ENCODE data around the gene DLG2. TPM values are rescaled to one million over a fixed set of nuclear protein-coding genes. Genes with fewer than 3 reads are reported as not detected.

Gene DLG2
- polyA plus RNA-seq, 1 donor, result 8.1 TPM

DNA sequence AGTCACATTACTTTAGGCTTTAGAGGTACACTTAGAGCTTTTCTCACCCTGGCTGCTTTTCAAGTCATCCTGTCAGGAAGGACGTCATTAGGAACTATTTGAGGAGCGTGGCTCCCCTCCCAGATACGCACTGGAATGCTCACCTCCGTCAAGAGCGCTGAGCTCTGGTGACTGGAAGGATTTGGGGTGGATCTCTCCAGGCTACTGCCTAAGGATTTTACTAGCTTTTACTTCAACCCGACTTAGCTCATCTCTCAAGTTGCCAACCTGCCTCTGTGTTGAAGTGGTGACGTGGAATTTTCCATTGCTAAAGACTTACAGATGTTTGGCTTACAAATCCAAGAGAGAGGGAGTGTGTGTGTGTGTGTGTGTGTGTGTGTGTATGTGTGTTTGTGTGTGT lies 1985.6 kb downstream of the DLG2 start:
- DNase-seq, result no peak
- H3K27ac ChIP-seq (ENCODE audit: low read length), result no peak overlapping the region
- WGBS (ENCODE audit: insufficient coverage, low lambda C conversion rate), result no CpG with 5 or more reads among the region's 7 CpGs
- no peaks in the 10 kb centered on the region for H3K9me3 ChIP-seq (ENCODE audit: control insufficient read depth, low read depth, low read length)
- no peaks in the 10 kb centered on the region for H3K36me3 ChIP-seq (ENCODE audit: control insufficient read depth, insufficient read depth, low read length)
- no peak overlapping the region for H3K4me3 ChIP-seq (ENCODE audit: low read length)
- no peaks in the 10 kb centered on the region for H3K27me3 ChIP-seq (ENCODE audit: control insufficient read depth, insufficient read depth, low read length)
- H3K4me1 ChIP-seq (ENCODE audit: control insufficient read depth, insufficient read depth, low read length), result no peaks in the 10 kb centered on the region

DNA sequence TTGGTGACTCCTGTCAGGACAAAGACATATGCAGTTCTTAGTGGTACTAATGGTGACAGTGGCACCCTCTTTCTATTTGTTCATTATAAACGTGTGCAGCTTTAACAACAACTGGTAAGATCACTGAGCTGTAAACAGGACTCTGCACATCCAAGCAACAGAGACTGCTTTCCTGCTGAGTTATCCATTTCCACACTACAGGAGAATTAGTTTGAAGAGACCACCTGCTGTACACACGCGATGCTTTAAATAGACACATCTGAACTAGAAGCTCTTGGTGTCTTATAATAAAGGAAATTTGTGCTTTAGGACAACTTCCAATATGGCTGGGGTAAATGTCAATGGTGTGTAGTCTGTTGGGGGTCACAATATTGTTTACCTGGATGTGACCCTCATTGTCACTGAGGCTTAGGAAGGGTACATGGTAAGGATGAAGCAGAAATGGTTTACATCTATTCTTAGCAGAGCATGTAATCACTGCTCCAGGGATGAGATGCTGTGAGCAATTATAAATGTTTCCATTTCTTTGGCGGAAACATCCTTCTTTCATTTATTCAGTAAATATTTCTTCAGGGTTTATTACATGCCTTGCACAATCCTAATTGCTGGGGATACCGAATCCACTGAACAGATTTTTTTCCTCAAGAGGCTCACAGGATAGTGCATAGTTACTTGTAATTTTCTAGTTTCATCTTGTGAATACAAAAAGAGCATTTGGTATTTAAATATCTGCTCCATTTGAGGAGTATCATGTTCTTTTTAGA lies 1987.0 kb downstream of the DLG2 start:
- no peak overlapping the region for H3K27ac ChIP-seq (ENCODE audit: low read length)
- WGBS (ENCODE audit: insufficient coverage, low lambda C conversion rate), result 38% methylated on average over 1 of the region's 5 CpGs
- H3K27me3 ChIP-seq (ENCODE audit: control insufficient read depth, insufficient read depth, low read length), result no peaks in the 10 kb centered on the region
- no peak overlapping the region for H3K4me3 ChIP-seq (ENCODE audit: low read length)
- DNase-seq, result no peak
- no peaks in the 10 kb centered on the region for H3K36me3 ChIP-seq (ENCODE audit: control insufficient read depth, insufficient read depth, low read length)
- no peaks in the 10 kb centered on the region for H3K9me3 ChIP-seq (ENCODE audit: control insufficient read depth, low read depth, low read length)
- H3K4me1 ChIP-seq (ENCODE audit: control insufficient read depth, insufficient read depth, low read length), result no peaks in the 10 kb centered on the region

- DNase-seq, result no peak
- no peak overlapping the region for H3K4me3 ChIP-seq (ENCODE audit: low read length)
- H3K27me3 ChIP-seq (ENCODE audit: control insufficient read depth, insufficient read depth, low read length), result no peaks in the 10 kb centered on the region
- no peak overlapping the region for H3K27ac ChIP-seq (ENCODE audit: low read length)
- H3K4me1 ChIP-seq (ENCODE audit: control insufficient read depth, insufficient read depth, low read length), result no peaks in the 10 kb centered on the region
- no CpG with 5 or more reads among the region's 3 CpGs for WGBS (ENCODE audit: insufficient coverage, low lambda C conversion rate)
- H3K36me3 ChIP-seq (ENCODE audit: control insufficient read depth, insufficient read depth, low read length), result no peaks in the 10 kb centered on the region
- H3K9me3 ChIP-seq (ENCODE audit: control insufficient read depth, low read depth, low read length), result no peaks in the 10 kb centered on the region
Observed at GRCh38 chr11:83635166-83635565, 1992.0 kb downstream of the DLG2 start.

- no peaks in the 10 kb centered on the region for H3K9me3 ChIP-seq (ENCODE audit: control insufficient read depth, low read depth, low read length)
- no peak overlapping the region for H3K27ac ChIP-seq (ENCODE audit: low read length)
- WGBS (ENCODE audit: insufficient coverage, low lambda C conversion rate), result no CpG with 5 or more reads among the region's 1 CpG
- H3K27me3 ChIP-seq (ENCODE audit: control insufficient read depth, insufficient read depth, low read length), result no peaks in the 10 kb centered on the region
- H3K4me1 ChIP-seq (ENCODE audit: control insufficient read depth, insufficient read depth, low read length), result no peaks in the 10 kb centered on the region
- no peak overlapping the region for H3K4me3 ChIP-seq (ENCODE audit: low read length)
- no peak for DNase-seq
- no peaks in the 10 kb centered on the region for H3K36me3 ChIP-seq (ENCODE audit: control insufficient read depth, insufficient read depth, low read length)
Observed at GRCh38 chr11:83630211-83630610, 1996.9 kb downstream of the DLG2 start.

GRCh38 chr11:83629775-83630174 lies 1997.4 kb downstream of the DLG2 start:
- no CpG with 5 or more reads among the region's 2 CpGs for WGBS (ENCODE audit: insufficient coverage, low lambda C conversion rate)
- DNase-seq, result peak in 1 of 2 donors; percentile 44
- Histone ChIP-seq H3K27ac (ENCODE audit: low read length) (no peak overlapping the region), H3K36me3 (ENCODE audit: control insufficient read depth, insufficient read depth, low read length) (no peaks in the 10 kb centered on the region), H3K4me1 (ENCODE audit: control insufficient read depth, insufficient read depth, low read length) (no peaks in the 10 kb centered on the region), H3K27me3 (ENCODE audit: control insufficient read depth, insufficient read depth, low read length) (no peaks in the 10 kb centered on the region), H3K4me3 (ENCODE audit: low read length) (no peak overlapping the region), H3K9me3 (ENCODE audit: control insufficient read depth, low read depth, low read length) (no peaks in the 10 kb centered on the region)

GRCh38 chr11:83628622-83629355 lies 1998.4 kb downstream of the DLG2 start:
- Histone ChIP-seq H3K27me3 (ENCODE audit: control insufficient read depth, insufficient read depth, low read length) (no peaks in the 10 kb centered on the region), H3K9me3 (ENCODE audit: control insufficient read depth, low read depth, low read length) (no peaks in the 10 kb centered on the region), H3K4me1 (ENCODE audit: control insufficient read depth, insufficient read depth, low read length) (no peaks in the 10 kb centered on the region), H3K4me3 (ENCODE audit: low read length) (no peak overlapping the region), H3K27ac (ENCODE audit: low read length) (no peak overlapping the region), H3K36me3 (ENCODE audit: control insufficient read depth, insufficient read depth, low read length) (no peaks in the 10 kb centered on the region)
- no peak for DNase-seq
- no CpG with 5 or more reads among the region's 5 CpGs for WGBS (ENCODE audit: insufficient coverage, low lambda C conversion rate)

DNA sequence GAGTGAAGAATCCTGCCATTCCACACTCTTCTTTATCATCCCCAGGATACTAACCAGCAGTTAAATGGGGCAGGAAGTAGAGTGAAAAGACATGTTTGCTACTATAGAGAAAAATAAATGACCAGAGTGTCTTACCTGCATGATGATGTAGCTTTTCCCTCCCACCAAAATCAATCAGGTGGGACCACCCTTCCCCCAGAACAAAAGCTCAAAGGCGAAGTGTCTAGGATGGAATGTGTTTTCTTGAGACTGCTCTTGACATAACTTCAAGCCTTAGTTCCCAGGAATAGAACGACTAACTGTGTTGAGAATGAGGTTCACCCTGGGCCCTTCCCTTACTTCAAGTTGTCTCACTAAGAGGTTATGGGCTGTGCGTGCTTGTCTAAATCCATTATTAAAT lies 2001.8 kb downstream of the DLG2 start:
- no peaks in the 10 kb centered on the region for H3K9me3 ChIP-seq (ENCODE audit: control insufficient read depth, low read depth, low read length)
- H3K27me3 ChIP-seq (ENCODE audit: control insufficient read depth, insufficient read depth, low read length), result no peaks in the 10 kb centered on the region
- no peak overlapping the region for H3K4me3 ChIP-seq (ENCODE audit: low read length)
- no peak overlapping the region for H3K27ac ChIP-seq (ENCODE audit: low read length)
- no peak for DNase-seq
- H3K4me1 ChIP-seq (ENCODE audit: control insufficient read depth, insufficient read depth, low read length), result no peaks in the 10 kb centered on the region
- no CpG with 5 or more reads among the region's 3 CpGs for WGBS (ENCODE audit: insufficient coverage, low lambda C conversion rate)
- H3K36me3 ChIP-seq (ENCODE audit: control insufficient read depth, insufficient read depth, low read length), result no peaks in the 10 kb centered on the region

- H3K4me3 ChIP-seq (ENCODE audit: low read length), result no peak overlapping the region
- no peaks in the 10 kb centered on the region for H3K4me1 ChIP-seq (ENCODE audit: control insufficient read depth, insufficient read depth, low read length)
- no peaks in the 10 kb centered on the region for H3K36me3 ChIP-seq (ENCODE audit: control insufficient read depth, insufficient read depth, low read length)
- DNase-seq, result no peak
- H3K9me3 ChIP-seq (ENCODE audit: control insufficient read depth, low read depth, low read length), result no peaks in the 10 kb centered on the region
- no peak overlapping the region for H3K27ac ChIP-seq (ENCODE audit: low read length)
- H3K27me3 ChIP-seq (ENCODE audit: control insufficient read depth, insufficient read depth, low read length), result no peaks in the 10 kb centered on the region
- WGBS (ENCODE audit: insufficient coverage, low lambda C conversion rate), result no CpG with 5 or more reads among the region's 1 CpG
Observed at GRCh38 chr11:83617671-83618070, 2009.5 kb downstream of the DLG2 start.

GRCh38 chr11:83613767-83614121 lies 2013.4 kb downstream of the DLG2 start:
- no peak overlapping the region for H3K4me3 ChIP-seq (ENCODE audit: low read length)
- H3K36me3 ChIP-seq (ENCODE audit: control insufficient read depth, insufficient read depth, low read length), result no peaks in the 10 kb centered on the region
- no peak for DNase-seq
- no peaks in the 10 kb centered on the region for H3K27me3 ChIP-seq (ENCODE audit: control insufficient read depth, insufficient read depth, low read length)
- H3K4me1 ChIP-seq (ENCODE audit: control insufficient read depth, insufficient read depth, low read length), result no peaks in the 10 kb centered on the region
- no peaks in the 10 kb centered on the region for H3K9me3 ChIP-seq (ENCODE audit: control insufficient read depth, low read depth, low read length)
- no CpG with 5 or more reads among the region's 2 CpGs for WGBS (ENCODE audit: insufficient coverage, low lambda C conversion rate)
- no peak overlapping the region for H3K27ac ChIP-seq (ENCODE audit: low read length)

- no peak overlapping the region for H3K4me3 ChIP-seq (ENCODE audit: low read length)
- no peak overlapping the region for H3K27ac ChIP-seq (ENCODE audit: low read length)
- H3K4me1 ChIP-seq (ENCODE audit: control insufficient read depth, insufficient read depth, low read length), result no peaks in the 10 kb centered on the region
- no peaks in the 10 kb centered on the region for H3K27me3 ChIP-seq (ENCODE audit: control insufficient read depth, insufficient read depth, low read length)
- WGBS (ENCODE audit: insufficient coverage, low lambda C conversion rate), result no CpG with 5 or more reads among the region's 5 CpGs
- DNase-seq, result no peak
- H3K36me3 ChIP-seq (ENCODE audit: control insufficient read depth, insufficient read depth, low read length), result no peaks in the 10 kb centered on the region
- H3K9me3 ChIP-seq (ENCODE audit: control insufficient read depth, low read depth, low read length), result no peaks in the 10 kb centered on the region
Observed at GRCh38 chr11:83612891-83613766, 2014.0 kb downstream of the DLG2 start.
